MM.1S (cell line): ENCODE measurements around the gene LIN37.

ENCODE experiments used
- DNase-seq: peaks from one replicate; pipeline ENCODE4 v3.0.0-alpha.2; 2015
- H2AFZ ChIP-seq: fragments of 300-600 bp; sonication (generic); 2 replicates; pipeline ENCODE4 v1.6.0; 2016; ENCODE audit warnings: antibody characterized with exemption, low read length
- H3F3A ChIP-seq: fragments of 300-600 bp; sonication (generic); 2 replicates; pipeline ENCODE4 v1.6.1; 2016; ENCODE audit warnings: mild to moderate bottlenecking, antibody characterized with exemption, low read length, moderate library complexity, mixed read lengths; ENCODE audit not compliant: insufficient read depth
- H3K27ac ChIP-seq: fragments of 300-600 bp; sonication (generic); 2 replicates; pipeline ENCODE4 v1.5.1; 2016; ENCODE audit warnings: mild to moderate bottlenecking, low read length
- H3K27me3 ChIP-seq: fragments of 300-600 bp; sonication (generic); replicated peaks from 2 replicates; pipeline ENCODE4 v1.6.0; 2016; ENCODE audit warnings: low read length; ENCODE audit not compliant: insufficient read depth
- H3K36me3 ChIP-seq: fragments of 300-600 bp; sonication (generic); replicated peaks from 2 replicates; pipeline ENCODE4 v1.6.1; 2016; ENCODE audit warnings: mild to moderate bottlenecking, low read length, mixed read lengths; ENCODE audit not compliant: insufficient read depth
- H3K4me1 ChIP-seq: fragments of 300-600 bp; sonication (generic); 2 replicates; pipeline ENCODE4 v1.6.1; 2016; ENCODE audit warnings: low read length, mixed read lengths
- H3K4me2 ChIP-seq: fragments of 300-600 bp; sonication (generic); 2 replicates; pipeline ENCODE4 v1.6.0; 2016; ENCODE audit warnings: low read depth, low read length
- H3K4me3 ChIP-seq: fragments of 300-600 bp; sonication (generic); 2 replicates; pipeline ENCODE4 v1.5.1; 2016; ENCODE audit warnings: low read length, mixed read lengths
- H3K79me2 ChIP-seq: fragments of 300-600 bp; sonication (generic); 2 replicates; pipeline ENCODE4 v1.6.1; 2016; ENCODE audit warnings: mixed run types, low read length, mixed read lengths
- H3K9ac ChIP-seq: fragments of 300-600 bp; sonication (generic); 2 replicates; pipeline ENCODE4 v1.6.1; 2016; ENCODE audit warnings: low read length, mixed read lengths
- H3K9me2 ChIP-seq: fragments of 300-600 bp; sonication (generic); replicated peaks from 2 replicates; pipeline ENCODE4 v1.6.1; 2016; ENCODE audit warnings: mild to moderate bottlenecking, low read length, mixed read lengths; ENCODE audit not compliant: insufficient read depth
- H3K9me3 ChIP-seq: fragments of 300-600 bp; sonication (generic); replicated peaks from 2 replicates; pipeline ENCODE4 v1.6.1; 2016; ENCODE audit warnings: mild to moderate bottlenecking, low read length, mixed read lengths; ENCODE audit not compliant: insufficient read depth
- H4K20me1 ChIP-seq: fragments of 300-600 bp; sonication (generic); 2 replicates; pipeline ENCODE4 v1.6.1; 2016; ENCODE audit warnings: mild to moderate bottlenecking, low read length, moderate library complexity, mixed read lengths; ENCODE audit not compliant: insufficient read depth
- CTCF ChIP-seq: fragments of 300-600 bp; sonication (generic); IDR thresholded peaks from 2 replicates; pipeline ENCODE4 v1.5.1; 2016; ENCODE audit warnings: antibody characterized with exemption, low read length, mixed read lengths
- EZH2 ChIP-seq: fragments of 300-600 bp; sonication (generic); optimal IDR thresholded peaks from 2 replicates; pipeline ENCODE3; 2017; ENCODE audit warnings: low read depth, mild to moderate bottlenecking, antibody characterized with exemption, low read length, mixed read lengths
- EZH2phosphoT487 ChIP-seq: fragments of 300-600 bp; sonication (generic); IDR thresholded peaks from 2 replicates; pipeline ENCODE4 v1.6.1; 2018; ENCODE audit warnings: antibody characterized with exemption, low read length

Gene LIN37

GRCh38 chr19:35791814-35792279 is 43.5 kb downstream of the LIN37 start:
- H3K9ac ChIP-seq, result no peak overlapping the region
- H4K20me1 ChIP-seq, result no peaks in the 10 kb centered on the region
- H3K9me2 ChIP-seq, result no peaks in the 10 kb centered on the region
- TF ChIP-seq EZH2 (no peak), EZH2phosphoT487 (no peak), CTCF (no peak)
- H3K36me3 ChIP-seq, result no peaks in the 10 kb centered on the region
- H2AFZ ChIP-seq, result no peak overlapping the region
- peaks cover 38% of the 10 kb centered on the region for H3K27me3 ChIP-seq
- no peaks in the 10 kb centered on the region for H3K4me1 ChIP-seq
- no peak overlapping the region for H3K4me3 ChIP-seq
- H3K79me2 ChIP-seq, result no peaks in the 10 kb centered on the region
- no peak overlapping the region for H3K27ac ChIP-seq
- no peaks in the 10 kb centered on the region for H3K9me3 ChIP-seq
- H3K4me2 ChIP-seq, result no peak overlapping the region
- no peak for DNase-seq
- H3F3A ChIP-seq, result no peaks in the 10 kb centered on the region

GRCh38 chr19:35792312-35792711 is 43.9 kb downstream of the LIN37 start:
- no peak for DNase-seq
- Histone ChIP-seq H3K79me2 (no peaks in the 10 kb centered on the region), H3K4me1 (no peaks in the 10 kb centered on the region), H3K27me3 (peaks cover 43% of the 10 kb centered on the region), H4K20me1 (no peaks in the 10 kb centered on the region), H3K9me3 (no peaks in the 10 kb centered on the region), H3K36me3 (no peaks in the 10 kb centered on the region), H3K9me2 (no peaks in the 10 kb centered on the region), H3K27ac (no peak overlapping the region), H3K4me2 (no peak overlapping the region), H3K9ac (no peak overlapping the region), H3K4me3 (no peak overlapping the region), H2AFZ (no peak overlapping the region), H3F3A (no peaks in the 10 kb centered on the region)
- TF ChIP-seq CTCF (no peak), EZH2 (no peak), EZH2phosphoT487 (no peak)

- TF ChIP-seq EZH2, result no peak
- no peak for TF ChIP-seq CTCF
- TF ChIP-seq EZH2phosphoT487, result no peak
- H3K4me3 ChIP-seq, result no peak overlapping the region
- H3K4me2 ChIP-seq, result no peak overlapping the region
- H3K9me2 ChIP-seq, result no peaks in the 10 kb centered on the region
- H3K9me3 ChIP-seq, result no peaks in the 10 kb centered on the region
- H4K20me1 ChIP-seq, result no peaks in the 10 kb centered on the region
- no peak overlapping the region for H3K27ac ChIP-seq
- no peaks in the 10 kb centered on the region for H3K36me3 ChIP-seq
- no peak for DNase-seq
- H2AFZ ChIP-seq, result no peak overlapping the region
- no peaks in the 10 kb centered on the region for H3K79me2 ChIP-seq
- no peak overlapping the region for H3K9ac ChIP-seq
- peaks cover 45% of the 10 kb centered on the region for H3K27me3 ChIP-seq
- no peaks in the 10 kb centered on the region for H3F3A ChIP-seq
- H3K4me1 ChIP-seq, result no peaks in the 10 kb centered on the region
These were observed 44.5 kb downstream of the LIN37 start for GRCh38 chr19:35792888-35793287.
